GM12892 (cell line): ENCODE results near the gene SMOC2.

ENCODE experiments used
- POLR2A ChIP-seq: IDR thresholded peaks from 2 replicates; pipeline ENCODE4 v1.6.1; 2011; ENCODE audit warnings: low read depth, low read length, control low read depth
- POLR2AphosphoS5 ChIP-seq: IDR thresholded peaks from 2 replicates; pipeline ENCODE4 v1.6.1; 2011; ENCODE audit warnings: low read depth, low read length, control low read depth
- TAF1 ChIP-seq: IDR thresholded peaks from 2 replicates; pipeline ENCODE4 v1.6.1; 2011; ENCODE audit warnings: low read depth, mild to moderate bottlenecking, control low read depth, low read length, borderline replicate concordance

DNA sequence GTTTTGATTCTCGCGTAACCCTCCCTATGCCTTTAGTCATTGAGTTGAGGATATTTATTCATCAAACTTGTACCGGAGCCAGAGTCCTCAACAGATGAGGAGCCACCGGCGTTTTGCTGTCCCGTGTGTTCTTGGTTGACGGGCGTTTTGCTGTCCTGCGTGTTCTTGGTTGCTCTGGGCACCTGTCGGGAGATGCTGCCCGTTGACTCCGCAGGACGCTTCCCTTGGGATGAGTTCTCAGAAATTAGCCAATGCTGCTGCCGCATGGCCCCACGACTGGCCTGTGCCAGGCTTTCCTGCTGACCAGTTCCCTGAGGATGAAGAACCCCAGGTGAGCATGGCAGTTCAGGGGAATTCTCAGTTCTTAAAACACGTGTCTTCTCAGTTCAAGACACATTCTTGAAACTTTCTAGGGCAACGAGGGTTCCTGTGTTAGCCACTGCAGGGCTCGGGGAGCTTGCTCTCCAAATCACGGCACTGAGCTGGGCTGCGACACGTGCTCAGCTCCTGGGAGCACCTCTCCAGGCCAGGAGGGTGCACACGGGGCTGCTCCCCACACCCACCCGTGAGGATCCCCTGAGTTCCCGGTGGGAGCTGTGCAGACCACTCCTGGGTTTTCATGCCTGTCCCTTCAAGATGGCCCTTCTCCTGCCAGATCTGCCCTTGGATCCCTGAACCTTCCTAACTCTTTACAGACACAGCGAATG is 265.6 kb downstream of the SMOC2 start:
- TF ChIP-seq POLR2AphosphoS5: no peak
- TF ChIP-seq TAF1: no peak
- TF ChIP-seq POLR2A: no peak
